Esophagus (tissue), 2 donors: Measurements from ENCODE around the gene OR2L13. TPM values are rescaled to one million over a fixed set of nuclear protein-coding genes. Genes with fewer than 3 reads are reported as not detected.
"Not testable (repeated sequence)": the region's sequence is repeated elsewhere in the genome, so short reads cannot be mapped to it uniquely, and the experiment has no call there.

Experiments used
- H3K27ac ChIP-seq, 2 donors: one replicate each; pipeline ENCODE4 v1.5.1; 2013; ENCODE audit warnings: low read depth in 2 of 2, mild to moderate bottlenecking in 2 of 2, inconsistent platforms in 1 of 2, low read length in 1 of 2, moderate library complexity in 1 of 2
- H3K27me3 ChIP-seq, 2 donors: one replicate each; pipeline ENCODE4 v1.6.1; 2013; ENCODE audit warnings: low read length in 2 of 2, control low read depth in 1 of 2, mild to moderate bottlenecking in 1 of 2; ENCODE audit not compliant: insufficient read depth in 2 of 2, control insufficient read depth in 1 of 2
- H3K36me3 ChIP-seq, 2 donors: one replicate each; pipeline ENCODE4 v1.6.1; 2013; ENCODE audit warnings: low read length in 1 of 2; ENCODE audit not compliant: control insufficient read depth in 2 of 2, insufficient read depth in 2 of 2
- H3K4me1 ChIP-seq, 2 donors: one replicate each; pipeline ENCODE4 v1.6.1; 2013; ENCODE audit warnings: low read length in 1 of 2; ENCODE audit not compliant: control insufficient read depth in 2 of 2, insufficient read depth in 2 of 2
- H3K4me3 ChIP-seq, 2 donors: one replicate each; pipeline ENCODE4 v1.5.1; 2013; ENCODE audit warnings: low read length in 2 of 2, mild to moderate bottlenecking in 2 of 2, low read depth in 1 of 2, moderate library complexity in 1 of 2
- H3K9me3 ChIP-seq, 2 donors: one replicate each; pipeline ENCODE4 v1.6.1; 2013; ENCODE audit warnings: mild to moderate bottlenecking in 2 of 2, low read depth in 1 of 2, low read length in 1 of 2, moderate library complexity in 1 of 2; ENCODE audit not compliant: control insufficient read depth in 2 of 2, insufficient read depth in 1 of 2
- WGBS, 2 donors: extraction: QIAGEN DNeasy Blood & Tissue Kit; methylation state at CpG; one replicate each; pipeline ENCODE4 v1.1.7; 2013; 5-methylcytosine and 5-hydroxymethylcytosine counted together
- polyA plus RNA-seq, 2 donors: library from polyadenylated mRNA; stranded (reverse); fragments of 200-250 nt; gene quantifications; one replicate each; pipeline ENCODE4 v1.2.3, GENCODE V29; 2013
- donor health status: healthy with polysubstance abuse.
- donor health status: Bipolar disorder and iron deficiency.

Gene OR2L13
- not detected for polyA plus RNA-seq

DNA sequence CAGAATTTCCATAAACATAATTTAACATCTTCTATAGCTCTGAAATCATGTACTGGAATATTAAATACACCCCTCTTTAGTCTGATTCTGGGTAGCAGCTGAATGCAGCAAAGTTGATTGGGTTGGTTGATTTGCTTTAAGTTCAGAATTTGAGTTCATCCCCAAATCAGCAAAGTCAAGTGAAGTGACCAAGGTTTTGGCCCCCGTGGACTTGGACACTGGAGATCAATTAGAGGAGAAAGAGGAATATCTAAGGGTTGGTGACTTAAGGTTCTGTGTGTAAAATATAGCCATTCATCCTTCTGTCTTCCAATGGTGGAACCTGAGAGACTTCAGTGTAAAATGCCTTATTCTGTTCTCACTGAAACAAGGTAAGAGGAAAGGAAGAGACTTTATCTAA is at the start of gene OR2L13:
Gene OR2L13, plus strand, starts transcription at position 301 of the 400 bp plus-strand sequence. CDS start 4,192 bp downstream, outside the sequence.
- Histone ChIP-seq H3K4me1 (no peaks in the 10 kb centered on the region), H3K27ac (no peak within 1 kb of the TSS), H3K9me3 (peaks cover 0 to 4% of the 10 kb centered on the region in 2 donors), H3K36me3 (no peaks in the 10 kb centered on the region), H3K4me3 (no peak within 1 kb of the TSS), H3K27me3 (no peaks in the 10 kb centered on the region)
- 33 to 40% methylated on average over 1 of the region's 1 CpG for WGBS, 2 donors

GRCh38 chr1:248045209-248045608 is 49.8 kb upstream of the OR2L13 start:
- Histone ChIP-seq H3K9me3 (peaks cover 0 to 2% of the 10 kb centered on the region in 2 donors), H3K27ac (no peak overlapping the region), H3K4me3 (no peak overlapping the region), H3K4me1 (no peaks in the 10 kb centered on the region), H3K36me3 (no peaks in the 10 kb centered on the region), H3K27me3 (no peaks in the 10 kb centered on the region)
- 68 to 70% methylated on average over 5 of the region's 5 CpGs for WGBS, 2 donors

DNA sequence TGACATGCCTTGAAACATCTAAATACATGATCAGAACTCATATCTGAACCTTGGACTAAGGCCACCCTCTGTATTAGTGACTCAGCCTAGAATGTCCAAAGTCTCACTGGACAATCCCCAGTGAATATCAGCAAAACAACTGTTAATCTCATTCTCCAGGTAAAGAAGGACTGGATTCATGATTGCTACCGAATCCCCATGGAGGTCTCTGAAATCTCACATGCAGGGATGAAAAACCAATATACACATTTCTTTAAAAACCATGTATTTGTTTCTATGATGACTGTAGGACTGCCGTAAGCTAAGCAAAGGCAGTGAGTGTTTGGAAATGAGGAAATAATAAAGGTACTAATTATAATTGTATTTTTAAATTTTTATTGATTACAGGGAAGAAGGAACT is 48.4 kb upstream of the OR2L13 start, which contains the start of gene OR2L3:
Gene OR2L3, plus strand, starts transcription at position 301 of the 400 bp plus-strand sequence. CDS start 13,846 bp downstream, outside the sequence.
- WGBS, 2 donors = 68 to 69% methylated on average over 2 of the region's 2 CpGs
- Histone ChIP-seq H3K4me3 (no peak within 1 kb of the TSS), H3K27me3 (no peaks in the 10 kb centered on the region)

GRCh38 chr1:248047008-248047407 is 48.0 kb upstream of the OR2L13 start:
- Histone ChIP-seq H3K9me3 (peaks cover 0 to 2% of the 10 kb centered on the region in 2 donors), H3K36me3 (no peaks in the 10 kb centered on the region), H3K27me3 (no peaks in the 10 kb centered on the region), H3K4me1 (no peaks in the 10 kb centered on the region), H3K27ac (no peak overlapping the region), H3K4me3 (no peak overlapping the region)
- WGBS, 2 donors = 37 to 56% methylated on average over 1 of the region's 1 CpG

More for the DNA sequence above, 48.4 kb upstream of the OR2L13 start, which contains the start of gene OR2L3:
- no peaks in the 10 kb centered on the region for H3K4me1 ChIP-seq
- no peak within 1 kb of the TSS for H3K27ac ChIP-seq
- H3K36me3 ChIP-seq = no peaks in the 10 kb centered on the region
- H3K9me3 ChIP-seq = peaks cover 0 to 2% of the 10 kb centered on the region in 2 donors

DNA sequence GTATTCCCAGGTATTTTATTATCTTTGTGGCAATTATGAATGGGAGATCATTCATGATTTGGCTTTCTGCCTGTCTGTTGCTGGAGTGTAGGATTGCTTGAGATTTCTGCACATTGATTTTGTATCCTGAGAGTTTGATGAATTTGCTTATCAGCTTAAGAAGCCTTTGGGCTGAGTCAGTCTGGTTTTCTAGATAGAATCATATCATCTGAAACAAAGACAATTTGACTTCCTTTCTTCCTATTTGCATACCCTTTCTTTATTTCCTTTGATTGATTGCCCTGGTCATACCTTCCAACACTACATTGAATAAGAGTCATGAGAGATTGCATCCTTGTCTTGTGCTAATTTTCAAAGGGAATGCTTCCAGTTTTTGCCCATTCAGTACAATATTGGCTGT is 40.3 kb upstream of the OR2L13 start:
- no peaks in the 10 kb centered on the region for H3K27me3 ChIP-seq
- no peaks in the 10 kb centered on the region for H3K4me1 ChIP-seq
- H3K4me3 ChIP-seq = no peak overlapping the region
- H3K9me3 ChIP-seq = peaks cover 0 to 2% of the 10 kb centered on the region in 2 donors
- no peaks in the 10 kb centered on the region for H3K36me3 ChIP-seq
- H3K27ac ChIP-seq = no peak overlapping the region

- Histone ChIP-seq H3K9me3 (peaks cover 0 to 2% of the 10 kb centered on the region in 2 donors), H3K4me3 (no peak overlapping the region), H3K4me1 (no peaks in the 10 kb centered on the region), H3K36me3 (no peaks in the 10 kb centered on the region), H3K27ac (no peak overlapping the region), H3K27me3 (no peaks in the 10 kb centered on the region)
- whole genome bisulfite sequencing, 2 donors = 55 to 62% methylated on average over 2 of the region's 2 CpGs
These were observed 39.7 kb upstream of the OR2L13 start for GRCh38 chr1:248055261-248055660.

DNA sequence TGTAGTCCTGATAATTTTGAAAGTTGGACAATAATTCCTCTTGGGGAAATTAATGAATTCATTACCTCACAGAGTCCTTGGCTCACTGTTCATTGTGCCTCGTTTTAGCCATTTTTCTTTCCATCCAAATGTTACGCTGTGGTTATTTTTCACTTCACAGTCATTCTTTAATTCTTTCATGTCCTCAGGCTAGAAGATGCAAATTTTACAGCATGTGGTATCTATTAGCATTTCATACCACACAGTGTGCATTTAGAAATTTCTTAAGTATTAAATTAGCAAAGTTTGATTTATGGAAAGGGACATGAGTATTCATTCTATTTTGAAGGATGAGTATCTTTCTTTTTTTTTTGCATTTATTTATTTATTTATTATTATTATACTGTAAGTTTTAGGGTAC is 29.9 kb upstream of the OR2L13 start:
- 68 to 80% methylated on average over 2 of the region's 2 CpGs for WGBS, 2 donors
- Histone ChIP-seq H3K36me3 (no peaks in the 10 kb centered on the region), H3K4me3 (no peak overlapping the region), H3K27me3 (no peaks in the 10 kb centered on the region), H3K9me3 (peaks cover 0 to 3% of the 10 kb centered on the region in 2 donors), H3K27ac (no peak overlapping the region), H3K4me1 (no peaks in the 10 kb centered on the region)

DNA sequence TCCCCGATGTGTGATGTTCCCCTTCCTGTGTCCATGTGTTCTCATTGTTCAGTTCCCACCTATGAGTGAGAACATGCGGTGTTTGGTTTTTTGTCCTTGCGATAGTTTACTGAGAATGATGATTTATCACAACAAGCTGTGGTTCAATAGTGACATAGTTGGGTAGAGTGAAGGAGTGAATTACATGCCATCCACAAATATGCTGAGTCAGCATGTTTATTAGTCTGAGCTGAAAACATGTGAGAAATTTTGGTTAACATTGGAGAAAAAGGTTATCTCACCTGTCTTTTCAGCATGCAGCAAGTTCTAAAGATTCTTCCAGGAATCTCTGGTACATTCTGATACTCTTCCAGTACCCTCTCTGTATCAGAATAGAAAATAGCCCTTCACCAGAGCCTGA is 29.4 kb upstream of the OR2L13 start:
- Histone ChIP-seq H3K36me3 (no peaks in the 10 kb centered on the region), H3K9me3 (peaks cover 0 to 3% of the 10 kb centered on the region in 2 donors), H3K4me3 (no peak overlapping the region), H3K27ac (no peak overlapping the region), H3K27me3 (no peaks in the 10 kb centered on the region), H3K4me1 (no peaks in the 10 kb centered on the region)
- 95 to 100% methylated on average over 3 of the region's 3 CpGs for WGBS, 2 donors

DNA sequence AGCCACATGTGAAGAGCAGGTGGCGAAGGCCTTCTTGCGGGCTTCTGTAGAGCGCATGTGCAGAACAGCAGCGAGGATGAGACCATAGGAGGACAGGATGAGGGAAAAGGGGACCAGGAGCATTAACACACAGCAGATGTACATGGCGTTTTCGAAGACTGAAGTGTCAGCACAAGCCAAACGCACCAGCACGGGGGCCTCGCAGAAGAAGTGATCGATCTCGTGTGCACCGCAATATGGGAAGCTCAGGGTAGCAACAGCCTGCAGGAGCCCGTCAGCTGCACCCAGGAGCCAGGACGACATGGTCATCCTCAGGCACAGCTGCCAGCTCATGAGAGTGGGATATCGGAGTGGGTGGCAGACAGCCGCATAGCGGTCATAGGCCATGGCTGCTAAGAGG is 11.1 kb upstream of the OR2L13 start:
- H3K4me1 ChIP-seq, H3K4me3 ChIP-seq, H3K9me3 ChIP-seq, H3K36me3 ChIP-seq, H3K27me3 ChIP-seq, H3K27ac ChIP-seq: not testable (repeated sequence)
- 83 to 88% methylated on average over 6 to 12 of the region's 17 CpGs for WGBS, 2 donors

- Histone ChIP-seq H3K4me1 (no peaks in the 10 kb centered on the region), H3K27ac (no peak overlapping the region), H3K36me3 (no peaks in the 10 kb centered on the region), H3K9me3 (peaks cover 0 to 4% of the 10 kb centered on the region in 2 donors), H3K4me3 (no peak overlapping the region), H3K27me3 (no peaks in the 10 kb centered on the region)
- WGBS, 2 donors = 64 to 81% methylated on average over 1 of the region's 1 CpG
These were observed 3.5 kb downstream of the OR2L13 start for GRCh38 chr1:248098529-248098928.
